OCI-LY7 (cell line): ENCODE measurements around the gene TIGD6.

Experiments used
- EZH2phosphoT487 ChIP-seq: fragments of 200-600 bp; sonication (generic); IDR thresholded peaks from 2 replicates; pipeline ENCODE4 v1.6.1; 2018; ENCODE audit warnings: low read depth, borderline replicate concordance, mild to moderate bottlenecking, mixed run types, antibody characterized with exemption, low read length, moderate library complexity, mixed read lengths
- TF ChIP-seq, protein P1 (sequence below): fragments of 200-600 bp; sonication (generic); conservative IDR thresholded peaks from 2 replicates; pipeline ENCODE4 v1.5.1; 2014; ENCODE audit warnings: mild to moderate bottlenecking, antibody characterized with exemption, low read length, moderate library complexity, mixed read lengths

DNA sequence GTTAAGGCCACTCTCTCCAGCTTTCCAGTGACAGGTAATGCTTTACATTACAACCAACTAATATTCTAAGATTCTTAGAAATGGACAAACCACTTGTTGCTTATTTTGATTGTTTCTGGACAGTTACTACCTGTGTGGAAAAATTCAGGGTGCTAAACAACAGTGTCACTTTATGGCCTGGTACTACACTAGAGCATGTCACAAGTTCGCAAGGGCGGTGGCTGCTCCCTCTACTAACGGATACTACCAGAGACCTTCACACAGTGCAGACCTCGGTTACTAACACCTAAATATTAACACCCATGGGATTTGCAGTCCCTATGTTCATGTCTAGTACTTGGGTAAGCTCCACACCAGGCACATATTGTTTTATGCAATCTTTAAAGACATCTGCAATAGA lies 13.5 kb upstream of the TIGD6 start:
- TF ChIP-seq, protein P1, sequence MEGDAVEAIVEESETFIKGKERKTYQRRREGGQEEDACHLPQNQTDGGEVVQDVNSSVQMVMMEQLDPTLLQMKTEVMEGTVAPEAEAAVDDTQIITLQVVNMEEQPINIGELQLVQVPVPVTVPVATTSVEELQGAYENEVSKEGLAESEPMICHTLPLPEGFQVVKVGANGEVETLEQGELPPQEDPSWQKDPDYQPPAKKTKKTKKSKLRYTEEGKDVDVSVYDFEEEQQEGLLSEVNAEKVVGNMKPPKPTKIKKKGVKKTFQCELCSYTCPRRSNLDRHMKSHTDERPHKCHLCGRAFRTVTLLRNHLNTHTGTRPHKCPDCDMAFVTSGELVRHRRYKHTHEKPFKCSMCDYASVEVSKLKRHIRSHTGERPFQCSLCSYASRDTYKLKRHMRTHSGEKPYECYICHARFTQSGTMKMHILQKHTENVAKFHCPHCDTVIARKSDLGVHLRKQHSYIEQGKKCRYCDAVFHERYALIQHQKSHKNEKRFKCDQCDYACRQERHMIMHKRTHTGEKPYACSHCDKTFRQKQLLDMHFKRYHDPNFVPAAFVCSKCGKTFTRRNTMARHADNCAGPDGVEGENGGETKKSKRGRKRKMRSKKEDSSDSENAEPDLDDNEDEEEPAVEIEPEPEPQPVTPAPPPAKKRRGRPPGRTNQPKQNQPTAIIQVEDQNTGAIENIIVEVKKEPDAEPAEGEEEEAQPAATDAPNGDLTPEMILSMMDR = no peak
- no peak for TF ChIP-seq EZH2phosphoT487
